Measurements from ENCODE around the gene RARB.

RARB gene

DNA sequence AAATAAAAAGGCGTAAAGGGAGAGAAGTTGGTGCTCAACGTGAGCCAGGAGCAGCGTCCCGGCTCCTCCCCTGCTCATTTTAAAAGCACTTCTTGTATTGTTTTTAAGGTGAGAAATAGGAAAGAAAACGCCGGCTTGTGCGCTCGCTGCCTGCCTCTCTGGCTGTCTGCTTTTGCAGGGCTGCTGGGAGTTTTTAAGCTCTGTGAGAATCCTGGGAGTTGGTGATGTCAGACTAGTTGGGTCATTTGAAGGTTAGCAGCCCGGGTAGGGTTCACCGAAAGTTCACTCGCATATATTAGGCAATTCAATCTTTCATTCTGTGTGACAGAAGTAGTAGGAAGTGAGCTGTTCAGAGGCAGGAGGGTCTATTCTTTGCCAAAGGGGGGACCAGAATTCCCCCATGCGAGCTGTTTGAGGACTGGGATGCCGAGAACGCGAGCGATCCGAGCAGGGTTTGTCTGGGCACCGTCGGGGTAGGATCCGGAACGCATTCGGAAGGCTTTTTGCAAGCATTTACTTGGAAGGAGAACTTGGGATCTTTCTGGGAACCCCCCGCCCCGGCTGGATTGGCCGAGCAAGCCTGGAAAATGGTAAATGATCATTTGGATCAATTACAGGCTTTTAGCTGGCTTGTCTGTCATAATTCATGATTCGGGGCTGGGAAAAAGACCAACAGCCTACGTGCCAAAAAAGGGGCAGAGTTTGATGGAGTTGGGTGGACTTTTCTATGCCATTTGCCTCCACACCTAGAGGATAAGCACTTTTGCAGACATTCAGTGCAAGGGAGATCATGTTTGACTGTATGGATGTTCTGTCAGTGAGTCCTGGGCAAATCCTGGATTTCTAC is at the start of gene RARB:
Gene RARB, plus strand, starts transcription at position 322 of the 847 bp plus-strand sequence. Its CDS starts 469 bp downstream, at position 791.
- DNase-seq (ENCODE audit: low read depth in 2 of 2), result no peak

DNA sequence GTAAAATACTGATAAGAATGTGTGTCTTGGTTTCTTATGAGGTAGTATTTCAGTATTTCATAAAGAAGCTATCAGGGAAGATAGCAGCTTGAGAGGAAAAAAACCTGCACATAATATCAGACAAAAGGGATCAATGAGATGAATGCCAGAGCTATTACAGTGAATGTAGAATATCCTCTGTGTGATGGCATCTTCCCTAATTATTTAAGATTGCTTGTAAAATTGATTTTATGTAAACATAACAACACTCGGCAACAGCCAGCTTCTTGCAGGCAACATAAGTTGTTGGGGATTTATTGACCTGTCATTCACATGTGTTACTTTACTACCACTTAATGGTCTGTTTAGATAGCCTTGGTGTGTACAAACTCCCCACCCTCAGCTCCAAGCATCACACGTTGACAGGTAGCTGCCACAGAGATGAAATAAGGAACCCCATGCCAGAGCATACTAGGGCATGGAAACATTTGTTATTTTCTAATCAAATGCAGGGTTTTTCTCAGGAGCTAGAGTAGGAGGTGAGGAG is 49.2 kb upstream of the RARB start:
- no peak for DNase-seq (ENCODE audit: low read depth in 2 of 2)

DNA sequence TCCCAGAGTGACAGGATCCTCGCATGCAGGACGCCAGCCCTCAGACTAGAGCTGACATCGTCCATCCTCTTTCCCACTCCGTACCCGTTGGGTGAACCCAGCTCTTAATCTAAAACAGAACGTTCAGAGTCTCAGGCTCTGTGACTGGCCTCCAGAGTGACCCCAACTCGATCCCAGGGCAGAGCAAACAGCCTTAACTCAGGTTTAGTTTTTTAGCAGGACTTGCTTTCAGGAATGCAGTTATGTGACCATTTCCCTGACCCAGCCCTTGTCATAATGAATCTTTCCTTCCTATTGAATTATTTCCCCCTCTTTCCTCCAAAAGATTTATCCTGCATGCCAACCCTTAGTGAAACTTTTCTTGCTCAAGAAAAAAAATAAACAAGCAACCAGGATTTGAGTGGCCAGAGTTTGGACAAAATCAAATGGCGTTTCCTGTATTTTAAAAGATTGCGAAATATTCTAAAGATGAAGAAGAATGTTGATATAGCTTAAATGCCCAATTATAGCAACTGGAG is 47.8 kb upstream of the RARB start:
- no peak for DNase-seq (ENCODE audit: low read depth in 2 of 2)

- DNase-seq (ENCODE audit: low read depth in 2 of 2), result no peak
Measured at GRCh38 chr3:25381083-25381482, 47.0 kb upstream of the RARB start.

DNA sequence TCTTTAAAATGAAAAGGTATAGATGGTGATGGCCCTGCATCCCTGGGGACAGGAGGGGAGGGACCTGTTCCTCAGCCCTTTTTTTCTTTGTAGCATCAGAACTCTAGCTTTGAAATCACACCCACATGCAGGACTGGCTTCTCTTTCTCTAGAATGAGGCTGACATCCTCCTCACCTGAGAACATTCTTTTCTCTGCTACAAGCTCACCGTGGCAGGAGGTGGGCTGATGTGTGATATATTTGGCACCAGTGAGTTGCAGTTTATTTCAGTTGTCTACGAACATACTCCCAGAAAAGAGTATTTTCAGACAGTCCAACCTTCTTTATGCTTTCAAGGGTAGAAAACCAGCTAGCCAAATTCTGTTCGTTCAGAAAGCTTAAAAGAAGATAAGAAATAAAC is 43.6 kb upstream of the RARB start:
- DNase-seq (ENCODE audit: low read depth in 2 of 2), result no peak

- DNase-seq (ENCODE audit: low read depth in 2 of 2), result no peak
Measured at GRCh38 chr3:25385807-25386460, 42.1 kb upstream of the RARB start.

DNA sequence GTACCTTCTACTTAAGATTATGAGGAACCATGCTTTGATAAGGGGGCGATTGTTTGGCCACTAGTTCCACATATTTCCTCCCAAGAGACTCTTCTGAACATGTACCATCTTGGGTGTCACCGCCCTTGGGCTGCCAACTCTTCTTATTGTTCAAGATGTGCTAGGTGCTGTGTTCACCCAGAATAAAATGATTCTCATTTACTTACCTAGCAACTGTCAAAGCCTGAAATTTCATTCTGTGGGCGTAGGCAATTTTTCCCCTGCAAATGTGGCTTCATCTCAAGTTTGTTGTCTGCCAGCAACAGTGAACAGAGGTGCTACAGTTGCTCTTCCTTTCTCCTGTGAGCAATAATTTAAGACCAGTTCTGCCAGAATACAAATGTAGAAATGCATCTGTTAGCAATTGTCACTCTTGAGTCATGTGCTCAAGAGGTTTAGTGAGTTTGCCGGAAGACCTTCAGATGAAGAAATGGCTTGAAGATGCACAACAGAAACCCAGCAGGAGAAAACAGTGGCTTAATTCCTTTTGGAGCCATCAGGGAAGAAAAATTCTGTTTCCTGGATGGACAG is 41.3 kb upstream of the RARB start:
- no peak for DNase-seq (ENCODE audit: low read depth in 2 of 2)

DNA sequence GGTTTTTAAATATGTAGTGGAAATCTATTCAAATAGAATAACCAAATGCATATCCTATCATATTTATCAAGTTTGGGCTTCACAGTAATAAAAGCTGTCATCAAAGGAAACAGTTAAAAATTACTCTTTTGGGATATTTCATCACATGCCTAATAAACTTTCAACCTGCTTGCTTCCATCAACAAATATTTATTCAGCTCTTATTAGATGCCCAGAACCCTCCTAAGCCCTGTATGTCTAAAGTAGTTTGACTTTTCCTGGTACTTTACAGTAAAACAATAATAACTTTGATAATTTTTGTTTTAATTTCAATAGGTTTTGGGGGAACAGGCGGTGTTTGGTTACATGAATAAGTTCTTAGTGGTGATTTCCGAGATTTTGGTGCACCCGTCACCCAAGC is 37.5 kb upstream of the RARB start:
- no peak for DNase-seq (ENCODE audit: low read depth in 2 of 2)

- no peak for DNase-seq (ENCODE audit: low read depth in 2 of 2)
Measured at GRCh38 chr3:25396251-25396650, 31.8 kb upstream of the RARB start.

DNA sequence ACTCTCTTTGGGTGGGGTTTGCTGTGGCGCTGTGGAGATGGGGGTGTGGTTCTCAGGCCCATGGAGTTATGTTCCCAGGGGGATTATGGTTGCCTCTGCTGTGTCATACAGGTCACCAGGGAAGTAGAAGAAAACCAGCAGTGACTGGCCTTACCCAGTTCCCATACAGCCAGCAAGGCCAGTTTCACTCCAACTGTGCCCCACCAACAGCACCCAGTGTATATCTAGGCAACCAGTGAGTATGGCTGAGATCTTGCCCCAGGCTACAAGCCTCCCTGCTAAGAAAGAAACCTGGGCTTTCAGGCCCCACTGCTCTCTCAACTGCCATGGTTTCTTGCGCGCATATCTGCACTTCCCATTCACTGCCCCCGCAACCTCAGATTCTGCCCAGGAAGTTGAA is 31.4 kb upstream of the RARB start:
- DNase-seq (ENCODE audit: low read depth in 2 of 2), result no peak

GRCh38 chr3:25397150-25397549 is 30.9 kb upstream of the RARB start:
- no peak for DNase-seq (ENCODE audit: low read depth in 2 of 2)

GRCh38 chr3:25400587-25400986 is 27.5 kb upstream of the RARB start:
- no peak for DNase-seq (ENCODE audit: low read depth in 2 of 2)

DNA sequence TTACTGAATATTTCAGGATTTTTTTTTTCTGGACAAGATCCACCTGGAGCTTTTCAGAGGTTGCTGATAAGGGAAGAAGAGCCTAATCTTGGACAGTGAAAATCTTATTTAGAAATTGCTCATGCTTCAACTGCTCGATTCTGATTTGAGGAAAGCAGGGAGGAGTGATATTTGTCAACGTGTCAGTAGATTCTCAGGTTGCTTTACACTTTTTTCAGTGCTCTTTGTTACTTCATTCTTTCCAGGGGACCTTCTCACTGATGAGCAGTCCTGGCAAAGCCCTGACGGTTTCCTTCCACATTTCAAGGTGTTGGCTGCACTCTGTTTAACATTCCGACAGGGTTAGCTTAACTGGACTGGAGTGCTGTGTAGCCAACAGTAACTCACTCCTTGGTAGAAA is 24.1 kb upstream of the RARB start:
- no peak for DNase-seq (ENCODE audit: low read depth in 2 of 2)

DNA sequence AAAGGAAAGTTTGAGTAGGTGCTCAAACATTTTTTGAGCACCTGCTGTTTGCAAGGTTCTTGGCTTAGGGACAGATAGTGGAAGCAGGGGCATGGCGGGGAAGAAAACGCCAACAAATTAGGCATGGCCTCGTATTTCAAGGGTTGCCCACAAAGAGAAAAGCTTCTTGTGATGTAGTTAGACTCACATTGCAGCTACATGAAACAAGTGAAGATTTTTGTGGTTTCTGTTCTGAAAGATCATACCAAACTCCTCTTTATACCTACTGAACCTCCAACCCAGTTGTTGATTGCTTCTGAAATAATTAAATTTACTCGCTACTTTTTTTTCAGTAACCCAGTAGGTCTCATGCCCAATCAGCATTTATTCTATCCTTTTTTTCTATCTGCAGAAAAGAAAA is 23.5 kb upstream of the RARB start:
- DNase-seq (ENCODE audit: low read depth in 2 of 2), result no peak

GRCh38 chr3:25405335-25405734 is 22.7 kb upstream of the RARB start:
- DNase-seq (ENCODE audit: low read depth in 2 of 2), result no peak

DNA sequence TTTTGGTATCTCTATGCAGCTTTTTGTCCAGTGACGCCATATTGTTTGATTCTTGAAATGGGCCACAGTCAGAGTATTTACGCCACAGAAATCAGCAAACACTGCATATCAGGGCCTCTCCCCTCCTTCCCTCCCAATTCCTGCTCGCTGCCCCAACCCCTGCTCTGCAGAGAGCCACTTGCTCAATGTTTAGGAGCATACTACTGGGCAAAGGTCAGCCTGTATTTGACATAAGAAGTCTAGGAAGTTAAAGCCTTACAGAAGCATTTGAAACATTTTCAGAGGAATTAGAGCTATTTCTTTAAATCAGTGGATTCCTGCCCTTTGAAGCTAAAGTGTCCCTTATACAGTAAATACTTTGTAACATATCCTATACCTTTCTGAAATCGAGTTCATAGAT is 17.4 kb upstream of the RARB start:
- DNase-seq (ENCODE audit: low read depth in 2 of 2), result no peak

- DNase-seq (ENCODE audit: low read depth in 2 of 2), result no peak
Measured at GRCh38 chr3:25412269-25412668, 15.8 kb upstream of the RARB start.

- no peak for DNase-seq (ENCODE audit: low read depth in 2 of 2)
Measured at GRCh38 chr3:25416176-25416575, 11.9 kb upstream of the RARB start.

GRCh38 chr3:25418596-25418995 is 9.5 kb upstream of the RARB start:
- DNase-seq (ENCODE audit: low read depth in 2 of 2), result no peak

DNA sequence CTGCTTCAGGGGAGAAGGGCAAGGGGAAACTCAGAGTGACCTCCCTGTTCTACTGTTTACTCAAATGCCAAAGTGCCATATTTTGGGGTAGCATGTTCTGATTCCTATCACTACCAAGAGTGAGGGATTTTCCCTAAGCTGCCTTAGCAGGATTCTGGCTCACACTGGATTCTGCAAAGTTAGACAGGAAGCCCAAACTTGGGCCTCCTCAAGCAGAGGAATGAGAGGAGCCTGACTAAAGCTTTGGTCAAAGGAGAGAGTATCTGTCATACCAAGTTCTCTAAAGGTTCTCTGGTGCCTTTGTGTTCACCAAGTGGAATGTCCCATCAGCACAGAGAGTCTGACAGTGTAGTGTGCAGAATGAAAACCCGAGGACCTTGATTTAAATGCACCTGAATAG is 8.8 kb upstream of the RARB start:
- DNase-seq (ENCODE audit: low read depth in 2 of 2), result no peak

GRCh38 chr3:25420147-25420546 is 7.9 kb upstream of the RARB start:
- DNase-seq (ENCODE audit: low read depth in 2 of 2), result no peak

DNA sequence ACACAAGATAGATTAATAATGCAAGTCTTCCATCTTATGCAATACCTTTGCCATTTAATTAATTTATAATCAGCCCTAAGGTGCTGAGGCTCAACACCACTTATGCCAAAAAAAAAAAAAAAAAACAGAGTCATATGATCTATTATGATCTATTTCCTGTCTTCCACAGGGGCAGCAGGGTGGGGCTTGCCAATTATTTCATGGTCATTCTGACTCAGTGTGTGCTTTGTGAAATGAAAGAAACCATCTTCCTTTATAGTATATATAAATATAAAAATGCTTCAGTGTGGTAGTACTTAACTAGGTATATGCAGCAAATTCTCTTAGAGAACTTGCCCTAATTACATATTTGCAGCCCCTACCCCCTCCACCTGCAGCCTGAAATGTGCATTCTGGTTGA is 7.2 kb upstream of the RARB start:
- DNase-seq (ENCODE audit: low read depth in 2 of 2), result no peak

GRCh38 chr3:25421747-25422146 is 6.3 kb upstream of the RARB start:
- no peak for DNase-seq (ENCODE audit: low read depth in 2 of 2)
